ENCODE data around the gene DNAH3. TPM values are rescaled to one million over a fixed set of nuclear protein-coding genes. Genes with fewer than 3 reads are reported as not detected.

Gene DNAH3
- total RNA-seq, 6 experiments from 2014 or later = not detected

DNA sequence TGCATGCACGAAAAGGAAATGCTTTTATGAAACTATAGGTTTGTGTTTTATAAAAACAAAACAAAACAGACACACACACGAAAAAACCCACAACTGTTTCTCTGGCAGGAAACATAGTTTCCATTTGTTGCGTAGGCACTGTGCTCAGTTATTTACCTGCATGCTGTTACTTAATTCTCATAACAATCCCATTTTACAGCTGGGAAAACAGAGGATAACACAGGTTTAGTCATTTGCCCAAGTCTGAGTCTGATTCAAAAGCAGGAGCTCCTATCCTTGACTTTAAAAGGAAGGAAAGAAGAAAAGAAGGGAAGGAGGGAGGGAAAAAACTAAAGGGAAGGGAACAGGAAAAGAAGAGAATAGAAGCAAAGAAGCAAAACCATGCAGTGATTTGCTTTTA lies 117.4 kb downstream of the DNAH3 start:
- H3K36me3 ChIP-seq = no peaks in the 10 kb centered on the region
- intact Hi-C loops (cut with DNase I) = no loop called here
- no peaks in the 10 kb centered on the region for H3K9me3 ChIP-seq
- no peak for TF ChIP-seq POLR2A (IDR thresholded peaks at IDR 0.05)
- TF ChIP-seq, protein P1, sequence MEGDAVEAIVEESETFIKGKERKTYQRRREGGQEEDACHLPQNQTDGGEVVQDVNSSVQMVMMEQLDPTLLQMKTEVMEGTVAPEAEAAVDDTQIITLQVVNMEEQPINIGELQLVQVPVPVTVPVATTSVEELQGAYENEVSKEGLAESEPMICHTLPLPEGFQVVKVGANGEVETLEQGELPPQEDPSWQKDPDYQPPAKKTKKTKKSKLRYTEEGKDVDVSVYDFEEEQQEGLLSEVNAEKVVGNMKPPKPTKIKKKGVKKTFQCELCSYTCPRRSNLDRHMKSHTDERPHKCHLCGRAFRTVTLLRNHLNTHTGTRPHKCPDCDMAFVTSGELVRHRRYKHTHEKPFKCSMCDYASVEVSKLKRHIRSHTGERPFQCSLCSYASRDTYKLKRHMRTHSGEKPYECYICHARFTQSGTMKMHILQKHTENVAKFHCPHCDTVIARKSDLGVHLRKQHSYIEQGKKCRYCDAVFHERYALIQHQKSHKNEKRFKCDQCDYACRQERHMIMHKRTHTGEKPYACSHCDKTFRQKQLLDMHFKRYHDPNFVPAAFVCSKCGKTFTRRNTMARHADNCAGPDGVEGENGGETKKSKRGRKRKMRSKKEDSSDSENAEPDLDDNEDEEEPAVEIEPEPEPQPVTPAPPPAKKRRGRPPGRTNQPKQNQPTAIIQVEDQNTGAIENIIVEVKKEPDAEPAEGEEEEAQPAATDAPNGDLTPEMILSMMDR (IDR thresholded peaks at IDR 0.05) = no peak
- no peak overlapping the region for H3K4me3 ChIP-seq
- 54% methylated on average over 3 of the region's 3 CpGs for WGBS (ENCODE audit: insufficient coverage, low coverage, low lambda C conversion rate, missing lambda C conversion rate)
- DNase-seq (no peak), ATAC-seq (no peak)
- H3K27ac ChIP-seq = no peak overlapping the region
- H3K4me1 ChIP-seq = no peaks in the 10 kb centered on the region
- no peaks in the 10 kb centered on the region for H3K27me3 ChIP-seq

DNA sequence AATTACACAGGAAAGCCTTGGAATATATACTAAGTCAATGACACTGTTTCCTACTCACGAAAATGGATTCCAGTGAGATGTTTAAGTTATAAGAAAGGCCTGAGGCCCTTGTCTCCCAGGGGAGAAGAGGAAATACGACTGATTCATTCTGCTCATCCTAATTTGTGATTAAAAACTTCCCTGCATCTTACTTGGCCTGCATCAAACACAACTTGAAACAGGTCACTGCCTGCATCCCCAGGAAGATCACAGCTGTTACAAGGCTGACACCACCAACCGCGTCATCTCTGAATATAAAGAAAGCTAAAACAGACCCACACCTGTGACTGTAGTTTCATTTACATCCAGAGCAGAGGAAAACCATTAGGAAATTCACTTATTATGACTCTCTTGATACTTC lies 121.9 kb downstream of the DNAH3 start:
- Histone ChIP-seq H3K4me1 (no peaks in the 10 kb centered on the region), H3K4me3 (no peak overlapping the region), H3K36me3 (no peaks in the 10 kb centered on the region), H3K9me3 (no peaks in the 10 kb centered on the region), H3K27ac (no peak overlapping the region), H3K27me3 (no peaks in the 10 kb centered on the region)
- intact Hi-C loops (cut with DNase I) = no loop called here
- no peak for ATAC-seq
- DNase-seq = no peak
- 90% methylated on average over 4 of the region's 4 CpGs for WGBS (ENCODE audit: insufficient coverage, low coverage, low lambda C conversion rate, missing lambda C conversion rate)
- TF ChIP-seq, protein P1 (IDR thresholded peaks at IDR 0.05) = no peak
- no peak for TF ChIP-seq POLR2A (IDR thresholded peaks at IDR 0.05)

DNA sequence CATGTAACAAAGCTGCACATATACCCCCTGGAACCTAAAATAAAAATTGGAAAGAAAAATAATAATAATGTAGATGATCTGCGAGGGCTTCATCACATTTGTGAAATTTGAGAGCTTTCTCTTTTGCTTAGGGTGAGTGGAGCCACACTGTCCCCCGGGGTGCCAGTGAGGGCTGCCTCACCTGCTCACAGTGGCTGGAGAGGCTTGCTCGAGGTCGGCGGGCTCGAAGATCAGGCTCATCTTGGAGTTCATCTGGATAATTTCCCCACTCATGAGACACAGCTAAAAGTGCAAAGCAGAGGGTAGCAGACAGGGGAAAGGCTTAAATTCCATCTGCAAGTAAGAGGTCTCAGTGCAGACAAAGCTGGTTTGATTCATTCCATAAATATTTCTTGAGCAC lies 123.8 kb downstream of the DNAH3 start:
- ATAC-seq (no peak), DNase-seq (no peak)
- TF ChIP-seq, protein P1 (IDR thresholded peaks at IDR 0.05) = no peak
- TF ChIP-seq POLR2A (IDR thresholded peaks at IDR 0.05) = no peak
- 82% methylated on average over 3 of the region's 6 CpGs for WGBS (ENCODE audit: insufficient coverage, low coverage, low lambda C conversion rate, missing lambda C conversion rate)
- Histone ChIP-seq H3K27ac (no peak overlapping the region), H3K4me3 (no peak overlapping the region), H3K9me3 (no peaks in the 10 kb centered on the region), H3K4me1 (no peaks in the 10 kb centered on the region), H3K36me3 (no peaks in the 10 kb centered on the region), H3K27me3 (no peaks in the 10 kb centered on the region)
- intact Hi-C loops (cut with DNase I) = no loop called here

DNA sequence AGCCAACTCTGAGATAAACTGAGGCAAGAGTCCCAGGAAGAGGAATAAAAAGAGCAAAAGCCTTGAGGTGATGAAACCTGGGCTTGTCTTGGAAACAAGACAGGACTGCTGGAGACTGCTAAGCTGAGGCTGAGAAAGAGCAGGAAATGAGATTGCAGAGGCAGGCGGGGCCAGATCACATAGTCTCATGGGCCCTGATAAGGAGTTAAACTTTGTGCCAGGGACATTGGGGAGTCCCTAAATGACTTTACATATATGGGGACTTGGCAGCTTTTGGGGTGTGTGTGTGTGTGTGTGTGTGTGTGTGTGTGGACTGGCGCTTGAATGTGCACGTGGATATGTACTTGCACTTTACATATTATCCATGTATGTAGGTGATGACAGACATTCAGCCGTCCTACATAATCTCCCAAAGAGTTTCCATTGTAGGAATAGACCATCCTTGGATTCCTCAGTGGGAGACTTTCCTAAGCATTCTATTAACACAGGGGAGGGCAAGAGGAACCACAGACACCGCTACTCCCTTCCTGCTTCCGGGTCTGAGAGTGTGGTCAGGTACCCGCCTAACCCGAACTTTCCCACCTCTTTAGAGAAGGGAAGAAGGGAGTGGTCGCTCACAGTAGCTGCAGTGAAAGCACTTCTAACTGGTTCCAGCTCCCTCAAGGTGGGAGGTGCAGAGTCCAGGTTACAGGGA lies 127.0 kb downstream of the DNAH3 start:
- H3K9me3 ChIP-seq = no peaks in the 10 kb centered on the region
- H3K4me3 ChIP-seq = no peak overlapping the region
- no peaks in the 10 kb centered on the region for H3K36me3 ChIP-seq
- no peak for TF ChIP-seq POLR2A (IDR thresholded peaks at IDR 0.05)
- TF ChIP-seq, protein P1 (IDR thresholded peaks at IDR 0.05) = no peak
- H3K27me3 ChIP-seq = no peaks in the 10 kb centered on the region
- intact Hi-C loops (cut with DNase I) = no loop called here
- H3K27ac ChIP-seq = no peak overlapping the region
- no peaks in the 10 kb centered on the region for H3K4me1 ChIP-seq
- WGBS (ENCODE audit: insufficient coverage, low coverage, low lambda C conversion rate, missing lambda C conversion rate) = 50% methylated on average over 1 of the region's 9 CpGs
- no peak for ATAC-seq
- no peak for DNase-seq
